ENCODE measurements around the gene S100P.

The S100P gene

DNA sequence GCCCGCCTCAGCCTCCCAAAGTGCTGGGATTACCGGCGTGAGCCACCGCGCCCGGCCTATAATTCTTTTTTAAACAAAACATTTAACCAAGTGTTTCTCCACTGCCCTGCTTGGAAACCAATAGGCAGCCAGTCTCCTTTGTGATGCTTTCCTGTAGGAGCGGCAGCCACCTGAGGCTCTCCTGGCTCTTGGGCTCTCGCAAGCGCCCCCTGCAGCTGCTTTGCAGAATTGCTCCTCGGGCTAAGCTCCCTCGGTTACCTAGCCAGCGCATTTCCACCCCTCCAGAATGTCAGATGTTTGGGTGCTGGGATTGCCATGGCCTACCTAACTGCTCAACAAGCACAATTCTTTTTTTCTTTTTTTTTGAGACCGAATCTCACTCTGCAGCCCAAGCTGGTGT is 7.7 kb downstream of the S100P start:
- Mint-ChIP-seq H3K27ac (no peak overlapping the region), H3K9me3 (no peaks in the 10 kb centered on the region), H3K4me1 (ENCODE audit: low read depth) (peaks cover 72% of the 10 kb centered on the region), H3K36me3 (ENCODE audit: low read depth) (peaks cover 66% of the 10 kb centered on the region), H3K4me3 (no peak overlapping the region), H3K27me3 (no peaks in the 10 kb centered on the region)
- DNase-seq, result peak; percentile 61

DNA sequence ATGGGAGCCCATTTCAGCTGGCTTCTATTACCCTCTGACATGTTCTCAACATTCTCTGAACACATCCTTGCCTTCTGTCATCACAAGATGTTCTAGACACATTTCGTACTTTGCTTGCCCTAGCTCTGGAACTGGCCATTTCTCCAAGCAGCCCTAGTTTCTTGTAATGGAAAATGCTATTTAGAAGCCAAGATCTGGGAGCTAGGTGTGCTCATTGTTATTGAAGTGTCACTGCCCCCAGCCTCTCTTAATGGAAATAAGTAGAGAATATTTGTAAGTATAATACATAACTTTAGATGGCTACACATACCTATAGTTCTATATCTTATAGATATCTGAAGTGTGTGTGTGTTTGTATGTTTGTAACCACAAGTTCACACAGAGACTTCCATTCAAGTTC is 9.1 kb downstream of the S100P start:
- no peak overlapping the region for H3K4me3 Mint-ChIP-seq
- peaks cover 79% of the 10 kb centered on the region for H3K36me3 Mint-ChIP-seq (ENCODE audit: low read depth)
- no peak for DNase-seq
- H3K27me3 Mint-ChIP-seq, result no peaks in the 10 kb centered on the region
- H3K9me3 Mint-ChIP-seq, result no peaks in the 10 kb centered on the region
- H3K4me1 Mint-ChIP-seq (ENCODE audit: low read depth), result peaks cover 76% of the 10 kb centered on the region
- peak overlapping the region; percentile 67 for H3K27ac Mint-ChIP-seq

DNA sequence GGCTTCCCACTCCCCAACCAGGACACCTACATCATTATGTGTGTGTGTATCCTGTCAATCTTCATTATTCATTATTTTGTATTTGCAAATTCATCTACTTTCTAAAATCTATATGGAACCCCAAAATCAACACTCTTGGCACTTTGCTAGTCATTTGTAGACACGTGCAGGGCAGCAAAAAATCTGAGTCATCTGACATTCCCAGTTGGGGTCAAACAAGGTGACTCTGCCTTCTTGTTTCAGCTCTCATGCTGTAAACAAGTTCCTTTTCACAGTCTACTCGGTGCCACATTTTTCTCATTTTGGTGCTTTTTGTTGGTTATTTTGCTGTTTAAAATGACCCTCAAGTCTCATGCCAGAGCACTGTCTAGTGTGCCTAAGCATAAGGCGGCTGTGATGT is 10.1 kb downstream of the S100P start:
- no peak for DNase-seq
- H3K27ac Mint-ChIP-seq, result peak overlapping the region; percentile 84

DNA sequence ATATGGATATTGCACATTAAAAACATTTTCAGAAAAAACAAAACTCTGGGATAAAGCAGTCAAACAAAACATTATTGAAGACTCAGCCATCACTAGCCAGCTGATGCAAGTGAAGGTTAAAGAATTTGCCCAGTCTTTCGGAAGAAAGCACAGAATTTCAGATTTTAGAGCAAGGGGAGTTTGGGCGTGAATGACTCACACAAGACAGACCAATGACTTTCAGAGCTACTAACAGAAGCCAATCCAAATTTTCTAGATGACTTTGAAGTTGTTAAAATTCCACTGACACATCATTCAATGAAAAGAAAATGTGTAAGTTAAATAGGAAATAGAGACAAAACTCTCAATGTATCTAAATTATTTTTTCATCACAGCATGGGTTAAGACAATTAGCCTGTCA is 12.0 kb downstream of the S100P start:
- Mint-ChIP-seq H3K27ac (peak overlapping the region; percentile 89), H3K9me3 (no peaks in the 10 kb centered on the region), H3K36me3 (ENCODE audit: low read depth) (peaks cover 82% of the 10 kb centered on the region), H3K27me3 (no peaks in the 10 kb centered on the region), H3K4me1 (ENCODE audit: low read depth) (peaks cover 67% of the 10 kb centered on the region), H3K4me3 (peak overlapping the region; percentile 35)
- DNase-seq, result no peak

More for the DNA sequence above, 10.1 kb downstream of the S100P start:
- H3K4me3 Mint-ChIP-seq, result no peak overlapping the region
- no peaks in the 10 kb centered on the region for H3K27me3 Mint-ChIP-seq
- no peaks in the 10 kb centered on the region for H3K9me3 Mint-ChIP-seq
- H3K4me1 Mint-ChIP-seq (ENCODE audit: low read depth), result peaks cover 78% of the 10 kb centered on the region
- H3K36me3 Mint-ChIP-seq (ENCODE audit: low read depth), result peaks cover 89% of the 10 kb centered on the region

DNA sequence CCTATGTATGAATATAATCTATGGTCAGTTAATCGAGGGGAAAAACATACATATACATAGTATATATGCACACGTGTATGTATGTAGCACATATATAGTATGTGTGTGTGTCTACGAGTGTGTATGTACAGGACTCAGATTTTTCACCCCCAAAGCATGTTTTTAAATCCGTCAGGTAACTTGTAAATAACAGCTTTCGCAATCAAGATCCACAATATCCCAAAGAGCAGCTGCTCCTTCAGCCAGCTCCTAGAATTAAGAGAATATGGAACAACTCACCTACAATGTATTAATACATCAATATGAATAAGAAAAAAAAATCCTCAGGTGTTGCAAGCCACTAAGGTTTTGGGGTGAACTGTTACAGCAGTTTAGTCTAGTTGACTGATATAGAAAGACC is 12.5 kb downstream of the S100P start:
- no peak for DNase-seq
- H3K4me3 Mint-ChIP-seq, result peak overlapping the region; percentile 98
- H3K36me3 Mint-ChIP-seq (ENCODE audit: low read depth), result peaks cover 79% of the 10 kb centered on the region

DNA sequence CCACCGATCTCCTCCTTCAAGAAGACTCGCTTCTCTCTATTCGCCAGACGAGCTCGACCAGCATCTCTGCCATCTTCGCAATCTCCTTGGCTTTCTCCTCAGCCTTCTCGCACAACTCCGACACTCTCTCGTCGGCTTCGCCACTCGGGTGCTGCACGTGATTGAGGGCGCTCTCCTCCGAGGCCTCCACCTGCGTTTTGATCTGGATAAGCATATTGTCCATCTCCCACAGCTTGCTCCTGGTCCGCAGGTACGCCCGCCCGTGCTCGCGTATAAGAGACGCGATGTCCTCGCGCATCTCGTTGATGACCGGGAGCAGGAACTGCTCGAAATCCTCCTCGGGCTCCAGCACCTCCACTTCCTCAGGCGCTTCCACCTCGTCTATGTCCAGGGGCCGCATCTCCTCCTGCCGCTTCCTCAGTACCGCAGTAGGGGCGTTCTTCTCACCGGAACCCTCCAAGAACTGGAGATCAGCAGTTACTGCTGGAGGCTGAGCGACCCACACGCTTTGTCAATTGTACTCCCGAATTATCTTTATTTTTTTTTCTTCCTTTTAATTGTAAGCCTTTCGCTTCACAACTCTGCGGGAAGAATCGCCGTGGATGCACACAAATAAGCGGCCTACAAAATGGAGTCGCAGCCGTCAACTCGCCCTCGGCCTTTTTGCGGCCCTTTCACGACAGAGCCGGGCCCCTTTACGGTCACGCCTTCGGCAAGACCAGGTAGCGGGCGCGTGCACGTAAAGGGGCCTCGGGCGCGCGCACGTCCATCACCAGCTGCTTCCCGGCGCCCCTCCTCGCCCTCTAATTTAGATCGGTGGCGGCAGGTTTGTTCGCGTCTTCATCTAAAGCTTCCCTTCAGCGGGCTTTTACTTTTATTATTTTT is 15.8 kb downstream of the S100P start, which contains the start of gene MRFAP1L1:
TSS of gene MRFAP1L1 (minus strand) at position 636 of the 885 bp plus-strand sequence. CDS start at position 400, 236 bp downstream.
- Mint-ChIP-seq H3K36me3 (ENCODE audit: low read depth) (peaks cover 52% of the 10 kb centered on the region), H3K4me3 (peak within 1 kb of the TSS; percentile 98), H3K9me3 (no peaks in the 10 kb centered on the region), H3K27ac (peak within 1 kb of the TSS; percentile 98), H3K4me1 (ENCODE audit: low read depth) (peaks cover 53% of the 10 kb centered on the region), H3K27me3 (no peaks in the 10 kb centered on the region)
- peak; percentile 96 for DNase-seq

More for the DNA sequence above, 12.5 kb downstream of the S100P start:
- Mint-ChIP-seq H3K4me1 (ENCODE audit: low read depth) (peaks cover 70% of the 10 kb centered on the region), H3K27me3 (no peaks in the 10 kb centered on the region), H3K9me3 (no peaks in the 10 kb centered on the region), H3K27ac (peak overlapping the region; percentile 89)

DNA sequence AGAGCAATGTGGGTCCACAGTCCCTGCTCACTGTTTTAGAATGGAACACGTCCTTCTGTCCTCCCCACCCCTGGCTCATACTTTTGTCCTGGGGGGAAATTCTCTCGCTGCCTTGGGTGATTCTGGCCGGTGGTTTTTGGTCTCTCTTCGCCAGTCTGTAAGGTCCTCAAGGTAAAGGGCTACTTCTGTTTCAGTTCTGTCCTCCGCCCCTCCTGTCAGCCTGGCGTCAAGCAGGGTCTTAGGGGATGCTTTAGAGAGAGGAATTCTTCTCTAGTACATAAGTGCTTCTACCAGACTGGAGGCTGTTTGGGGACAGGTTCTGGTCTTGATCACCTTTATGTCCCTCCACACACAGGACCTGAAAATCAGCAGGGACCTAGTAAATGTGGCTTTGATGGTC is 16.6 kb downstream of the S100P start:
- H3K36me3 Mint-ChIP-seq (ENCODE audit: low read depth), result peaks cover 44% of the 10 kb centered on the region
- peak overlapping the region; percentile 98 for H3K27ac Mint-ChIP-seq
- H3K4me1 Mint-ChIP-seq (ENCODE audit: low read depth), result peaks cover 48% of the 10 kb centered on the region
- no peaks in the 10 kb centered on the region for H3K9me3 Mint-ChIP-seq
- H3K4me3 Mint-ChIP-seq, result peak overlapping the region; percentile 98
- DNase-seq, result peak; percentile 34
- H3K27me3 Mint-ChIP-seq, result no peaks in the 10 kb centered on the region

DNA sequence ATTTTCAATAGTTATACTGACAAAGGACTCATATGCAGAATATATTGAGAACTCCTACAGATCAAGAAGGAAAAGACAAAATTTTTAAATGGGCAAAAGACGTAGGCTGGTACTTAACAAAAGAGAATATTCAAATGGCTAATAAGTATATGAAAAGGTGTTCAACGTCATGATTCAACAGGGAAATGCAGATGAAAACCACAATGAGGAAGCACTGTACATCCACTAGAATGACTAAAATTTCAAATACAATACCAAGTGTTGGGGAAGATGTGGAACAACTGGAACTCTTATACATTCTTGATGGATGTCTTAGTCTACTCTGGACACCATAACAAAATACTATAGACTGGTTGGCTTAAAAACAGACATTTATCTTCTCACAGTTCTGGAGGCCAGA is 17.3 kb downstream of the S100P start:
- no peaks in the 10 kb centered on the region for H3K9me3 Mint-ChIP-seq
- H3K27ac Mint-ChIP-seq, result no peak overlapping the region
- H3K4me3 Mint-ChIP-seq, result no peak overlapping the region
- H3K4me1 Mint-ChIP-seq (ENCODE audit: low read depth), result peaks cover 48% of the 10 kb centered on the region
- no peak for DNase-seq
- H3K27me3 Mint-ChIP-seq, result no peaks in the 10 kb centered on the region
- peaks cover 38% of the 10 kb centered on the region for H3K36me3 Mint-ChIP-seq (ENCODE audit: low read depth)

DNA sequence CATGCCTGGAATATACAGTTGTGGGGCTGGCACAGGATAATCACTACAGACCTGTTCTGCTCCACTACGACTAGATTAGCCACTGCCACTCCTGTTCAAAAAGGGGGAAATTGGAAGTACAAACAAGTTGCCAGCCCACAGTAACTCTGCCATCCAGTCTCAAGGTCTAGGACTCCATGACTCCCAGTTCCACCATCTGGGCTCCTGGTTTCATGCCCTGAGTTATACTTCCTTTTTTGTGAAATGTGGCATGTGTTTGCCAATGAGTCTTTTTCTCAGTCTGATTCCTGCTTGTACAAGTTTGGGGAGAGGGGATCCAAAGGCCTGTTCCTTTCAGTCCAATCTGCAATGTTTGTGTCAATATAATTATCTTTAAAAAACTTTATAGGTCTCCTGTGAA is 21.3 kb downstream of the S100P start:
- Mint-ChIP-seq H3K27ac (peak overlapping the region; percentile 66), H3K4me1 (ENCODE audit: low read depth) (peaks cover 32% of the 10 kb centered on the region), H3K36me3 (ENCODE audit: low read depth) (peaks cover 24% of the 10 kb centered on the region), H3K9me3 (no peaks in the 10 kb centered on the region), H3K27me3 (no peaks in the 10 kb centered on the region), H3K4me3 (no peak overlapping the region)
- DNase-seq, result peak; percentile 8

DNA sequence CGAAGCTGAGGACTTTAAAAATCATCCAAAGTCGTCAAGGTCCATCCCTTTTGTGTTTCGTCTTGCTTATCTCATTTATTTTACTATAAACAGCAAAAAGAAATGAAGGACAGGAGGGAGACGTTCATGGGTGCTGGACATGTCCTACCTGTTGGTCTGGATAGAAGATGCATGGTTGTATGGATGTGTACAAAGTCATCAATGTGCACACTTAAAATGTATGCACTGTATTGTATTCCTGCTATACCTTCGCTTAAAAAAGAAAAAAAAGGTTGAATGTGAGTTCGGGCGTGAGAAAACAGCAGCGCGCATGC is 22.0 kb downstream of the S100P start:
- H3K27ac Mint-ChIP-seq, result peak overlapping the region; percentile 96
- peak overlapping the region; percentile 91 for H3K4me3 Mint-ChIP-seq
- peaks cover 24% of the 10 kb centered on the region for H3K36me3 Mint-ChIP-seq (ENCODE audit: low read depth)
- DNase-seq, result no peak
- peaks cover 33% of the 10 kb centered on the region for H3K4me1 Mint-ChIP-seq (ENCODE audit: low read depth)
- H3K27me3 Mint-ChIP-seq, result no peaks in the 10 kb centered on the region
- no peaks in the 10 kb centered on the region for H3K9me3 Mint-ChIP-seq

DNA sequence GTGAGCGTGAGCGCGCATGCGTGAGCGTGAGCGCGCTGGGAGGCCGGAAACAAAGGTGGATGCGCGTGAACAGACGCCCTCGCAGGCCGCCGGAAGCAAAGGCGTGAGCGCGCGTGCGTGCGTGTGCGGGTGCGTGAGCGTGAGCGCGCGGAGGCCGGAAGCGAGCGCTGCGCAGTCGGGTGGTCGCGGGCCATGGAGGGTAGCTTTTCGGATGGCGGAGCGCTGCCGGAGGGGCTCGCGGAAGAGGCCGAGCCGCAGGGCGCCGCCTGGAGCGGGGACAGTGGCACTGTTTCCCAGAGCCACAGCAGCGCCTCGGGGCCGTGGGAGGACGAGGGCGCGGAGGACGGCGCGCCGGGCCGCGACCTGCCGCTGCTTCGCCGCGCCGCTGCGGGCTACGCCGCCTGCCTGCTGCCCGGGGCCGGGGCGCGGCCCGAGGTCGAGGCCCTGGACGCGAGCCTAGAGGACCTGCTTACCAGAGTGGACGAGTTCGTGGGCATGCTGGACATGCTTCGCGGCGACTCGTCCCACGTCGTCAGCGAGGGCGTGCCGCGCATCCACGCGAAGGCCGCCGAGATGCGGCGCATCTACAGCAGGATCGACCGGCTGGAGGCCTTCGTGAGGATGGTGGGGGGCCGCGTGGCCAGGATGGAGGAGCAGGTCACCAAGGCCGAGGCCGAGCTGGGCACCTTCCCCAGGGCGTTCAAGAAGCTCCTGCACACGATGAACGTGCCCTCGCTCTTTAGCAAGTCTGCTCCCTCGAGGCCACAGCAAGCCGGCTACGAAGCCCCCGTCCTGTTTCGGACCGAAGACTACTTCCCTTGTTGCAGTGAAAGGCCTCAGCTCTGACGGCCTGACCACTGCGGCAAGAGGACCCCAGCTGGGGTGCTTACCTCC is 22.6 kb downstream of the S100P start, which contains the start of gene BLOC1S4:
TSS of gene BLOC1S4 (plus strand) at position 157 of the 894 bp plus-strand sequence. CDS start at position 193, 36 bp downstream.
- DNase-seq, result peak; percentile 91

DNA sequence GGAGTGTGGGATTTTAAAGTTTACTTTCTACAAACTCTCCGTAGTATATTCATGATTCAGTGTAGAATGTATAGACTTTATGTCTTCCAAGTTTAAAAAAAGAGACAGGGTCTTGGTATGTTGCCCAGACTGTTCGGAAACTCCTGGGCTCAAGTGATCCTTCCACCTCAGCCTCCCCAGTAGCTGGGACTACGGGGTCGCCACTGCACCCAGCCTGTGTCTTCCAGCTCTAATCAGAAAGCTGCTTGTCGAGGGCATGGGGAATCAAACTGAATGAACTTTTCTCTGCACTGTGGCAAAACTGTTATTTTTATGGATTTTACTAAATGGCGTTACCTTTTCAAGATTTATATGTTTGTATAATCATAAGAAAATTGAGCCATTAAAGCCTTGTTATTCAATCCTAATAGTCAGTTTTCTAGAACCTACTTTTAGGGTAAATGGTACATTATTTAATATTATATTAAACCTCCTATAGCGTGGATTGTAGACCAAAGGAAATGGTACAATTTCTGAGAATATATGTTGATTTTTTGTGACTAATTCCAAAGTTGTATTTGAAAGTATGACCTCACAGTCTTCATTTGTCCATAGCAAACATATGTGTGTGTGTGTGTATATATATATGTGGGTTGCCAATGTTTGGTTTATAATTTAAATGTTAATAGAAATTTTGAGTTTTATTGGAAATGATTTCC is 23.4 kb downstream of the S100P start:
- H3K27me3 Mint-ChIP-seq, result no peaks in the 10 kb centered on the region
- H3K9me3 Mint-ChIP-seq, result no peaks in the 10 kb centered on the region
- H3K4me1 Mint-ChIP-seq (ENCODE audit: low read depth), result peaks cover 30% of the 10 kb centered on the region
- peaks cover 24% of the 10 kb centered on the region for H3K36me3 Mint-ChIP-seq (ENCODE audit: low read depth)
- no peak for DNase-seq
- H3K27ac Mint-ChIP-seq, result peak overlapping the region; percentile 90
- H3K4me3 Mint-ChIP-seq, result peak overlapping the region; percentile 91

More for the DNA sequence above, 22.6 kb downstream of the S100P start, which contains the start of gene BLOC1S4:
- Mint-ChIP-seq H3K9me3 (no peaks in the 10 kb centered on the region), H3K4me3 (peak within 1 kb of the TSS; percentile 91), H3K27ac (peak within 1 kb of the TSS; percentile 96), H3K4me1 (ENCODE audit: low read depth) (peaks cover 30% of the 10 kb centered on the region), H3K27me3 (no peaks in the 10 kb centered on the region), H3K36me3 (ENCODE audit: low read depth) (peaks cover 24% of the 10 kb centered on the region)

DNA sequence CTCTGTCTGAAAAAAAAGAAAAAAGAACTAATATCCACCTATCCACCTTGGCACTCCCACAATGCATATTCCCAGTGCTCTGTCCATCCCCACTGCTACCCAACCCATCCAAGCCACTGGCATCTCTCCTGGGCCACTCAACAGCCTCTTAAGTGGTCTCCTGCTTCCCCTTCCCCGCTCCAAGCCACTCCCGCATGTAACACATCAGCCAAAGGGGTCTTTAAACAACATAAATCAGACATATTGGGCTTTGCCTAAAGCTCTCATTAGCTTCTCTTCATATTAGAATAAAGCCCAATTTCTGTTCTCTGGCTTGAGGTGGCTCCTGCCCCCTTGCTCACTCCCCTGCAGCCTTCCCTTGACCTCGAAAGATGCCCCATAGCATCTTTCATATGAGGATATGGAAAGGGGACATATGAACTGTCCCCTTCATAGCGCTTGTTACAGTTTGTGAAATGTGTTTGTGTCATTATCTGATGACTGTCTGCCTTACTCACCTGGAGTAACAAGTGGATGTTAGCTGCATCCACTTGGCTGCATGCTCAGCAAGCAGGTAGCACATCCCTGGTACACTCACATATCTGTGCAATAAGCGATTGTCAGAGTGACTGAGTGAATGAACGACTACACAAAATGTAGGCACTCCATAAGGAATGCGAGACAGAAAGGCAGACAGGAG is 25.4 kb downstream of the S100P start:
- Mint-ChIP-seq H3K27ac (peak overlapping the region; percentile 24), H3K4me1 (ENCODE audit: low read depth) (peaks cover 30% of the 10 kb centered on the region), H3K4me3 (peak overlapping the region; percentile 4), H3K36me3 (ENCODE audit: low read depth) (peaks cover 24% of the 10 kb centered on the region), H3K9me3 (no peaks in the 10 kb centered on the region), H3K27me3 (no peaks in the 10 kb centered on the region)
- DNase-seq, result no peak
